Measurements from ENCODE around the gene SLC41A2.
"Not testable (repeated sequence)": the region's sequence is repeated elsewhere in the genome, so short reads cannot be mapped to it uniquely, and the experiment has no call there.

The SLC41A2 gene

DNA sequence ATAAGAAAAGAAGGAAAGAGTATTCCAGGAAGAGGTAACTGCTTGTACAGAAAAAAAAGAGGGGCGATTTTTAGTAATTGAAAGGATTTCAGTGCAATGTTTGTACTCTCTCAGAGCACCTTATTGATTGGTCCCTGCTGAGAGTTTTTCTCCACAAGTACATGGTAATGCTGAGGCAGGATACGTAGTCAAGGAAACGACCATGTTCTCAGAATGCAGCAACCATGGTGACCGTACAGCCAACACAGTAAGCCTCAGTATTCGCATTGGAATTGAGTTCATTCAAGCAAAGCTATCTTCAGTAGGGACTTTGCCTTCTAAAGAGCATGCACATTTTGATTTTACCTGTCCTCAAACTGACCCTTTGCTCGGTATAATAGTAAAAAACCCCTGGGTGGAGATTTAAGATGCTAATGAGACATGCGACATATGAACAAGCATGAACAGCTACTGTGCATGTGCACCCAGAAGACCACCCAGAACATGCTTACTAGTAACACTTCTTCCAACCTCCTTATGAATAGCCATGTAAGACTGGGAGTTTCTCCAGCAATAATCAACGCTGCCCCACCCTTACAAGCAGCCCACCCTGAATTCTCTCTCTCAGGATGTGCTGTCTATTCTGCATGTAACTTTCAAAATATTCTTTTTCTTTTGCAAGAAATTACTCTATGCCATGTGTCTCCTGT, 6.2 kb upstream of the SLC41A2 start:
- no peak for DNase-seq

DNA sequence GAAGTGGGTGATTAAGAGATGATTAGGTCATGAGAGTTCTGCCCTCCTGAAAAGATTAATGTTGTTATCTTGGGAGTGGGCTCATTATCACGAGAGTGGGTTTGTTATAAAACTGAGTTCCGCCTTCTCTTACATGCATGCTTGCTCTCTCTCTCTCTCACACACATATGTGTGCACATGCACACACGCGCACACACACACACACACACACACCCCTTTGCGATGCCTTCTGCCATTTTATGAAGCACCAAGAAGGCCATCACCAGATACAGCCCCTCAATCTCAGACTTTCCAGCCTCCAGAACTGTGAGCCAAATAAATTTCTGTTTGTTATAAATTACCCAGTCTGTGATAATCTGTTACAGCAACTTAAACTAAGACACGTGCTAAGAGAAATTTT, 5.7 kb upstream of the SLC41A2 start:
- DNase-seq, result no peak

DNA sequence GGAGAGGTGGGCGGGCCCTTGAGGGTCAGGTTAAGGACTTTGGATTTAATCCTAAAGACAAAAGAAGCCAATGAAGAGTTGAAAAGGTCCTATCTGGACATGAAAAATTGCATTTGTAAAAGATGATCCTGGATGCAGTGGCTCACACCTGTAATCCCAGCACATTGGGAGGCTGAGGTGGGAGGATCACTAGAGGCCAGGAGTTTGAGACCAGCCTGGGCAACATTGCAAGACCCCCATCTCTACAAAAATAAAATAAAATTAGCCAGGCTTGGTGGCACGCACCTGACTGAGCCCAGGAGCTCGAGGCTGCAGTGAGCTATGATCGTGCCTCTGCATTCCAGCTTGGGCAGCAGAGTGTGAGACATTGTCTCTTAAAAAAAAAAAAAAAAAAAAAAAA, 2.4 kb upstream of the SLC41A2 start:
- DNase-seq, result no peak

DNA sequence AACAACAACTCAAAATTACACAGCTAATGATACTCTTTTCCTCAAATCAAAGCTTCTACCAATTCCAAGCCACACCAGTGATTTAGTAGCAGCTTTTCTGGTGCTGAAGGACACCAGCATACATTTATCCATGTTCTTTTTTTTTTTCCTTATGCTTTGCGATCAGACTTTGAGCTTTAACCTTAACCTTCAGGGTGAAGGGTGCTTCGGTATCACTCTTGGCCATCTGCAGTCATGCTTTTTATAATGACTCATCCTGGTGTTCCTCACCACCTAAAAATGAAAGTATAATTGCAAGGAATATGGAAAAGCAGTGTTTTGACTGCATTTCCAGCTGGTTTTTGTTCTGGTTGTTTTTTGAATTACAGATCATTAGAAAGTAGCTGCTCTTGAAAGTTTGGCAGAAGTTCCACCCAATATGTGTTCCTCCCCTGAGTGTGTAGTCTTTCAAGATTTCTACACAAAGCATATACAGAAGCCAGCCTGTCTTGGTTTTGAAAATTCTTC, 1.3 kb upstream of the SLC41A2 start:
- no peak for DNase-seq

DNA sequence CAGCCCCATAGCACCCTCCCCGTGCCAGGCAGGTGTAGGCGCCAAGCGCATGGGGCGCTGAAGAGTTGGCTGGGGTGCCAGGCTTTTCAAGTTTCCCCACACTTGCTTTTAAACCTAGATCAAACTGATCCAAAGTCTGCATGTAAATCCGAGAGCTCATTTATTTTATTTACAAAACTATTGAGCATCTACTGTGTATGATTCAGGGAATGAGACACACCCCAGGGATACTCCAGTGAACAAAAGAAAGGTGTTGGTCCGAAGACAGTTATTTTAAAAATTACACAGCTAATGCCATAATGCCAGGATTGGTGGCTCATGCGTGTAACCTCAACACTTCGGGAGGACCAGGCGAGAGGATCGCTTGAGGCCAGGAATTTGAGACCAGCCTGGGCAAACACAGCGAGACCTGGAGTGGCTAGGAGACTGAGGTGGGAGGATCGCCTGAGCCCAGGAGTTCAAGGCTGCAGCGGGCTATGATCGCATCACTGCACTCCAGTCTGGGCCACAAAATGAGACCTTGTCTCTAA, 780 bp upstream of the SLC41A2 start:
- no peak for DNase-seq

DNA sequence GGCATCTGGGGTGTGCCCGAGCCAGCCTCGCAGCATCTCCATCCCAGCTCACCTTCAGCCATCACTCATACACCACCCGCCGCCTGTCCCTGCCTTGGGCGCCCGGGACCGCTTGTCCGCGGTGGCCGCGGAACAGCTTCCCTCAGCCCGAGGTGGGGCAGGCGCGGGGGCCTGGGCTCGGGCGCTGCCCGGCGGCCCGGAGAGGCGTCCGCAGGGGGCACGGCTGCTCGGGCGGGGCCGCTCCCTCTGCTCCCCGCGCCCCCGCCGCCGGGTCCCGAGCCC, 430 bp downstream of the SLC41A2 start:
- DNase-seq, result no peak

DNA sequence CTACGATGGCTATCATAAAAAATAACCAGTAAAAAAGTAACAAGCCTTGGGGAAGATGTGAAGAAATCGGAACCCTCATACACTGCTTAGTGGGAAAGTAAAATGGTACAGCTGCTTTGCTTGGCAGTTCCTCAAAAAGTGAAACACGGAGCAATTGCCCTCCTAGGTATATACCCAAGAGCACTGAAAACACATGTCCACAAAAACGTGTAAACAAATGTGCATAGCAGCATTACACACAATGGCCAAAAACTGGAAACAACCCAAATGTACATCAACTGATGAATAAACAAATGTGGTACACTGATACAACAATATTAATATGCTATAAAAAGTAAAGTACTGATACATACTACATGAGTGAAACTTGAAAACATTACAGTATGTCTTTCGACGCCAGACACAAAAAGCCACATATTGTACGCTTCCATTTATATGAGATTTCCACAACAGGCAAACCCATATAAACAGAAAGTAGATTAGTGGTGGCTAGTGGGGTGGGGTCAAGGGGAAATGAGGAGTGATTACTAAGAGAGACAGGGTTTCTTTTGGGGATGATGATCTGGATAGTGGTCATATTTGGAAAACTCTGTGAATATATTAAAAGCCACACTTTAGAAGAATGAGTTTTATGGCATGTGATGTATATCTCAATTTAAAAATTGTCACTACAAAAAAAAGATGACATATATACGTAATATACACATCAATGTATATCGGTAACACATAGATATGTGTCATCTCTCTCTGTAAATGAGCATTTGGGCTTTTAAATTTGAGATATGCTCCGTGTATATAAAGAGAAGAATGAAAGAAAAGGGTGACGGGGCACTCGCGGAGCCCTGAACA, 996 bp downstream of the SLC41A2 start:
- DNase-seq, result no peak

DNA sequence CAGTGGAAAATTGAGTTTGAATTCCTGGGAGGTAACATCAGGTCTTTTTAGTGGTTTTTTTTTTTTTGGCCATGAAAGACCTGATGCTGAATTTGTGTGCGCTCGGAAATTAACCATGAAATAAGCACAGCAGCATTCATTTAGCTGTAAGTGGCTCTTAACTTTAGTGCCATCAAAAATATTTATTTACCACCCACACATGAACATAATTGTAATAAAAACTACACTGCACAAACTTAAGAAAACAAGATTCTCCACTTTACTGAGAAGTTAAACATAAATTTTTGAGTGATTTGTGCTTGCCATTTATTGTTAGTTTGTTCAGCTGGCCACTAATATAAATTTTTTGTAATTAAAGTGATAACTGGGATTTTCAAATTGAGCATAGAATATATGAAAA, 2.4 kb downstream of the SLC41A2 start:
- no peak for DNase-seq

DNA sequence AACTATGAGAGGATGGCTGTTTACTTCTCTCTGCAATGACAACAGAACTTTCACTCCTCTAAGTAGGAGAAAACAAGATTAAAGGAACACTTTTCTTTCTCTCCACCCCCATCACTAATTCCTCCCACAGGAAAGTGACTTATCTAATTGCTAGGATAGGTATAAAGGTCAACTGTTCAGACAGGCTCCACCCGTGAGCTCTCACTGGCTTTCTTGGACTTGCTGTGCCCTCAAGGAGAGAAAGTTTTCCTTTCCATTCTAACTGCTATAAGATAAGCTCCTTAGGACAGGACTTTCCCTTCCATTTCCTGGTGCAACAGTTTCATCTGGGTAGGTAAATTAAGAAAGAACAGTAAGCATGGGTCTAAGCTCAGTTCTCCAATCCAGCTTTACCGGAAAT, 4.8 kb downstream of the SLC41A2 start:
- no peak for DNase-seq

DNA sequence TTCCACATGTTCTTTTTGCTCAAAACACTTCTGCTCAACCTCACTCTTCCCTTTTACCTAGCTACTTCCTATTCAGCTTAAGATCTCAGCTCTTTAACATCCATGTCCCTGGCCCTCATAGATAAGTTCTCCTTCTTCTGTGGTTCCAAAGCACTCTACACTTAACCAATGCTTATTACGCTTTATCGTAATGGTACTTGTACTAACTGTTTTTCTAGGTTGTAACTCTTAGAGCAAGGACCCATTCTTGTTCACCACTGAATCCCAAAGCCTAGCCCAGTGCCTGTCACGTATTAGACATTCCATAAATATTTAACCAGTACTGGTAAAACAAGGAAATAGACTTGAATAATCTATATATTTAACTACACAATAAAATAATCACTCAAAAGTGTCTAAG, 5.3 kb downstream of the SLC41A2 start:
- no peak for DNase-seq

DNA sequence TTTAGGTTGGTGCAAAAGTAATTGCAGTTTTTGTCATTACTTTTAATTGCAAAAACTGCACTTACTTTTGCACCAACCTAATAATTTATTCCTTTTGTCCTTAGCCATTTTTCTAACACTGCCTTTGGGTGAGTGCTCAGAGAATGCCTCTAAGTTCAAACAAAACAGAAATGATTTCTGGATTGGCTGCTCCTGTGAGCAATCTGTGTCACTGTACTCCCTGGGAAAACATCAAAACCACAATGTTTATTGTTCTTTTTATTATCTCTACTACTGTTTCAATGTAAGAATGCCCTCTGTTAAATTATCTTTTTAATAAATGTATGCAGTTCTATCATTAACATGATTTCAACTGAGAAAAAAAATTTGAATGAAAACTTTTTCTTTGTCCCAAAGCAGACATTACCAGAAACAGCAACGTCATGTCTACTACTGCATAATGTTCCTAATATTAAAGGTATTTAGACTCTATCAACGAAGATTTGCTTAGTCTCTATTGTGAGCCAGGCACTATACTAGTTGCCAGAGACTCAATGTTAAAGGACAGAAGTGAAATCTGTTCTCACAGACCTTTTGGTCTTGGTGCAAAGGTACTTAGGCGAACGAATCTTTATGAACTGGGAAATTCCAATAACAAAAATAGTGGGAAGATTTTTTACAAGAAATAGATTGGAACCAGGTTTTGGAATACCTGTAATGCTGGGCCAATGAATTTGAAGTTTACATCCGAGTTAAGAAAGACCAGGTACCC, 6.2 kb downstream of the SLC41A2 start:
- no peak for DNase-seq

DNA sequence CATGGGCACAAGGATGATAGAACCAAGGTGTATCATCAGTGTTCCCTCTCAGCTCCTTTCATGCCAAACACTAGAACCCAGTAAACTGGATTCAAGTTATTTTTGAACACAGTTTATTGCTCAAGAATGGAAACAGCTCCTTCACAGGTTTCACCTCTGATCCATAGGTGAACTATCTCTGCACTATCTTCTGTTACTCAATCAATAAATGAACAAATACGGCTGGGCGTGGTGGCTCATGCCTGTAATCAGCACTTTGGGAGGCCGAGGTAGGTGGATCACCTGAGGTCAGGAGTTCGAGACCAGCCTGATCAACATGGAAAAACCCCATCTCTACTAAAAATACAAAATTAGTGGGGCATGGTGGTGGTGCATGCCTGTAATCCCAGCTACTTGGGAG, 9.4 kb downstream of the SLC41A2 start:
- DNase-seq, result not testable (repeated sequence)

DNA sequence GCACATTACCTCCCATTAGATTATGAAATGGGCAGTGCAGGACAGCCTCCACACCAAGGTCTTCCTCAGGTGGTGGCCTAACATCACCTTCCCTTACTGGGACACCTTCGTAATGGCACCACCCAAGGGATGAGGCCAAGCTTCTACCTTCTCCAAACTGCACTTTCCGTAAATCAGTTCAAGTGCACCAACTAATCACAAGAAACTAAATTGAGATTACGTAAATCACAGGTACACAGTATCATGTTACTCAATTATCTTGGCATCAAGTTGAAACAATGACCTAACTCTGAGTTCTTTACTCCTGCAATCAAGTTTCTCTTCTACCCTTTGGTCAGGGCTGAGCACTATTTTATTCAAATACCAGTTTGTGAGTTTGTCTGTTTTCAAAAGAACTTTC, 13.8 kb downstream of the SLC41A2 start:
- no peak for DNase-seq

DNA sequence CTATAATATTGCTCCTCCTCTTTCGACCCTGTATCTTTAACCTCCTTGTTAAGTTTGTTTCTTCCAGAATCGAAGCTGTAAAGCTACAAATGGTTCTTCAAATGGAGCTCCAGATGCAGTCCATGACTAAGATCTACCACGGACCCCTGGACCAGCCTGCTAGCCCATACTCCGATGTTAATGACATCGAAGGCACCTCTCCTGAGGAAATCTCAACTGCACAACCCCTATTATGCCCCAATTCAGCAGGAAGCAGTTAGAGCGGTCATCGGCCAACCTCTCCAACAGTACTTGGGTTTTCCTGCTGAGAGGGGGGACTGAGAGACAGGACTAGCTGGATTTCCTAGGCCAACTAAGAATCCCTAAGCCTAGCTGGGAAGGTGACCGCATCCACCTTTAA, 14.7 kb downstream of the SLC41A2 start:
- DNase-seq, result not testable (repeated sequence)

DNA sequence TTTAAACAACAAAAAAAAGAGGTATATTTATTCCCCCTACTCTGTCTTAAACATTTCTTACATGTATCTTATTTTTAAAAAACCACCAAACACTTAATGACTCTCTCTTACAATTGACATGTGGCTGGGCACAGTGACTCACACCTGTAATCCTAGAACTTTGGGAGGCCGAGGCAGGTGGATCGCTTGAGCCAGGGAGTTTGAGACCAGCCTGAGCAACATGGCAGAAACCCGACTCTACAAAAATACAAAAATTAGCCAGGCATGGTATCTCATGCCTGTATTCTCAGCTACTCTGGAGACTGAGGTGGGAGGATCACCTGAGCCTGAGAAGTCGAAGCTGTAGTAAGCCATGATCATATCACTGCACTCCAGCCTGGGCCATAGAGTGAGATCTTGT, 16.0 kb downstream of the SLC41A2 start:
- no peak for DNase-seq

DNA sequence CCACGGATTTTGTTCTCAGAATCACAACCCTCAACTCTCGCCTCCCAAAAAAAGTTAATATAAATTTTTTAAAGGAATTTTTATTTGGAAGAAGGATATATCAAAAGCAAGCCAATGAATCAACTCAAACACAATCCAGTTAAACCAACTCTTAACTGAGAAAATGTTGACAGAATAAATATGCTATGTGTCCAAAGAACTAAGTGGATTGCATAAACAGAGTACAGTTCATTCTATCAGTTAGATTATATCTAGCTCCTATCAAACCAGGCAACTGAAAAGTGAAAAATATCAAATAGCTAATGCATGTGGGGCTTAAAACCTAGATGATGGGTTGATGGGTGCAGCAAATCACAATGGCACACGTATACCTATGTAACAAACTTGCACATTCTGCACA, 16.6 kb downstream of the SLC41A2 start:
- DNase-seq, result no peak

DNA sequence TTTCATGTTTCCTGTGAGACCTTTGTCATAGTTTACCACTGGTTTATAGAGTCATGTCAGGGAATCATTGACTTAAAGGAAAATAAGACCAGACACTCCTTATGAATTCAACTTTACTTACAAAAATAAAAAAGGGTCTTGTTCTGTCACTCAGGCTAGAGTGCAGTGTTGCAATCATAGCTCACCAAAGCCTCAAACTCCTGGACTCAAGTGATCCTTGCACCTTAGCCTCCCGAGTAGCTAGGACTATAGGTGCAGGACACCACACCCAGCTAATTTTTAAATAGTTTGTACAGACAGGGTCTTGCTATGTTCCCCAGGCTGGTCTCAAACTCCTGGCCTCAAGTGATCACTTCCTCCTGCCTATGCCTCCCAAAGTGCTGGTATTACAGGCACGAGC, 19.0 kb downstream of the SLC41A2 start:
- no peak for DNase-seq

DNA sequence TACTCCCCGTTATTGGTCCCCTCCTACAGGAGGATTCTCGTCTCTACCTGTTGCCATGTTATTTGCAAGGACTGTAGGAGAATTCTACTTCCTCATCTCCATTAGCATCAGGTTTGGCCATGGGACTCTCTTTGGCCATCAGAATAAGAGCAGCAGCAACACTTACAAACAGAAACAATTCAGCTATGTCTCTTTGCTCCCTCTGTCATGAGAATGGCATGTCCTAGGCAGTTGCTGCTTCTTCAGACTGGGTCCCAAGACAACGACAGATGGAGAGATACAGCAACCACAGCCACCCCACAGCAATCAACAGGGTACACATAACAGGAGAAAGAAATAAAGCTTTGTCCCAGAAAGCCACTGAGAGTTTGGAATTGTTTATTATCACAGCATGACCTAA, 19.7 kb downstream of the SLC41A2 start:
- DNase-seq, result no peak

DNA sequence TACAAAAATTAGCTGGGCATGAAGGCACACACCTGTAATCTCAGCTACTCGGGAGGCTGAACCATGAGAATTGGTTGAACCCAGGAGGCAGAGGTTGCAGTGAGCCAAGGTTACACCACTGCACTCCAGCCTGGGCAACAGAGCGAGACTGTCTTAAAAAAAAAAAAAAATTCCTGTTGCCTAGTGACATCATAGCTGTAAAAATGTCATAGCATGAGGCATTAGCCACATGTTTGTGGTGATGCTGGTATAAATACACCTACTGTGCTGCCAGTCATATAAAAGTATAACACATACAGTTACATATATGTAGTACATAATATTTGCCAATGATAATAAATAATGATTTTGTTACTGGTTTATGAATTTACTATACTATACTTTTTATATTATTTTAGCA, 22.2 kb downstream of the SLC41A2 start:
- DNase-seq, result no peak

DNA sequence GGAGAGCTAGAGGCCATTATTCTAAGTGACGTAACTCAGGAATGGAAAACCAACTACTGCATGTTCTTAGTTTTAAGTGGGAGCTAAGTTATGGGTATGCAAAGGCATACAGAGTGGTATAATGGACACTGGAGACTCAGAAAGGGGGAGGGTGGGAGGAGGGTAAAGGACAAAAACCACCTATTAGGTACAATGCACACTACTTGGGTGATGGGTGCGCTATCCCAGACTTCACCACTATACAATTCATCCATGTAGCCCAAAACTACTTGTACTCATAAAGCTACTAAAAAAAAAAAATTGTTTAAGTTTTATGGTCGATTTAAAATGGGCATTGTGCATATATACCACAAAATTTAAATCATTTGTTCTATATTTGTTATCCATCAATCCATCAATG, 24.3 kb downstream of the SLC41A2 start:
- no peak for DNase-seq

DNA sequence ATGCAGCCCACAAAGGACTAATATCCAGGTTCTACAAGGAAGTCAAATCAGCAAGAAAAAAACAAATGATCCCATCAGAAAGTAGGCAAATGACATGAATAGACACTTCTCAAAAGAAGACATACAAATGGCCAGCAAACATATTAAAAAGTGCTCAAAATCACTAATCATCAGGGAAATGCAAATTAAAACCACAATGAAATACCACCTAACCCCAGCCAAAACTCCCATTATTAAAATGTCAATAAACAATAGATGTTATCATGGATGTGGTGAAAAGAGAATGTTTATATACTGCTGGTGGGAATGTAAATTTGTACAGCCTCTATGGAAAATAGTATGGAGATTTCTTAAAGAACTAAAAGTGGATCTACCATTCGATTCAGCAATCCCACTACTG, 25.0 kb downstream of the SLC41A2 start:
- DNase-seq, result no peak

DNA sequence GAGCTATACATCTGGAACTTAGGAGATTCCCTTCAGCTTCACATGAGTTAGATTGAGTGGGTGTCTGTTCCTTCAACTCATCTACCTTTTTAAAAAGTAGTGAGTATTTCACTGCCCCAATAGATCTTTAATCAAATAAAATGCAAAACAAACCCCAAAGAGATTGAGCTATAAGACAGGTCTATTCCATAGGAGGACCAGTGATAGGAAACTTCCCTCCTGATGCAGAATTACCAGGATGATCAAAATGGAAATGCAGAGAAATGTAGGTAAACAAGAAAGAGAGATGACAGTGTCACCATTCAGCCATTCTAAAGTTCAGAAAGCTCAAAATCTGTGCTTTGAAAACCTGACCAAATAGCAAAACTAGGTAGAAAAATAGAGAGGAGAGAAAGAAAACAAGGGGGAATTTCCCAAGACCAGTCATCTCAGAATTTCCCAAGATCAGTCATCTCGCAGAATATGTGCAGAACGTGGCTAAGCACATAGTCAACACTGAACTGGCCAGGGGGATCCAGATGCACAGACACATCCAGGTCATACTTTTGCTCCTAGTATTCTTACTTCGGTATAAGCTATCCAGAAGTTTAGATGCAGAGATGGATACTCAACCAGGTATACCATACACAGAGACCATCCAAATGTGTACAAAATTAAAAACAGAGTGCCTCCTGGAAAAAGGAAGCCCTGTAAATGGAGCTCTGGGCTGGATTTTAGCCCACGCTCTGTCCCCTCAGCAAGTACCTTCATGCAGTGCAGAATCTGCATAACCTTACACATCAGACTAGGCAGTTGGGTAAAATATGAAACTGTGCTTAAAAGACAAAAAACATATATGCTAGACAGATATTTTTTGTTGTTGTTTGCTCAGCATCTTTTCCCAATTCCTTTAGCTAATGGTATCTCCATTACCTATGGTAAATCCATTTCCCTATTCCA, 27.4 kb downstream of the SLC41A2 start:
- no peak for DNase-seq

DNA sequence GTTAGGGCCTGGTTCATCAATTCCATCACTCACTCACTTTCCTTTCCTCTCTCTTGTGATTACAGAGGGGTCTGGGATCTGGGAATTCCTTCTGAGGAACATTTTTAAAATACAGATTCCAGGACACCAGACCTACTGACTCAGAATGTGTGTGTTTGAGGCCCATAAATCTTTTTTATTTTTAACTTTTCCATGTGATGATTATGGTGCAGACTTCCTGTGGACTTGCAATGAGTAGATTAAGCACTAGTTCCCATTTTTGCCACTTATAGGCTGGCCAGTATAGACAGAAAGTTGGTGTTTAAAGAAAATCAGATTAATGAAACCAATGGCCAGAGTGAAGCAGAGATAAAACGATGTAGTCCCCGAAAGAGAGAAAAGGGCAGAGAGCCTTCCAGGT, 28.1 kb downstream of the SLC41A2 start:
- DNase-seq, result no peak

Data from NCI-H524 treated with DMSO at 0.1 percent for 48 hours (cell line).